HEK293 (cell line): Measurements from ENCODE around the gene SPECC1L.
A peak's percentile ranks its signal among the peaks of the same experiment; 100 is the strongest.

Source experiments
- EGR2 ChIP-seq: fragments of 450-650 bp; formaldehyde crosslinking; IDR thresholded peaks from 2 replicates; pipeline ENCODE4 v1.5.1; 2016; ENCODE audit warnings: low read depth, missing biosample characterization, missing genetic modification characterization
- KLF16 ChIP-seq: fragments of 450-650 bp; formaldehyde crosslinking; IDR thresholded peaks from 2 replicates; pipeline ENCODE4 v1.5.1; 2017; ENCODE audit warnings: missing biosample characterization, missing genetic modification characterization
- KLF7 ChIP-seq: fragments of 450-650 bp; formaldehyde crosslinking; IDR thresholded peaks from 2 replicates; pipeline ENCODE4 v1.5.1; 2016; ENCODE audit warnings: missing biosample characterization, missing genetic modification characterization, borderline replicate concordance
- WT1 ChIP-seq: fragments of 450-650 bp; formaldehyde crosslinking; IDR thresholded peaks from 2 replicates; pipeline ENCODE4 v1.5.1; 2016; ENCODE audit warnings: missing biosample characterization, missing genetic modification characterization
- ZBTB21 ChIP-seq: fragments of 450-650 bp; formaldehyde crosslinking; IDR thresholded peaks from 2 replicates; pipeline ENCODE4 v1.5.1; 2017; ENCODE audit warnings: missing biosample characterization, missing genetic modification characterization
- ZNF132 ChIP-seq: fragments of 450-650 bp; formaldehyde crosslinking; IDR thresholded peaks from 2 replicates; pipeline ENCODE4 v1.5.1; 2017; ENCODE audit warnings: missing biosample characterization, missing genetic modification characterization, borderline replicate concordance
- ZNF184 ChIP-seq: fragments of 450-650 bp; IDR thresholded peaks from 2 replicates; pipeline ENCODE4 v1.5.1; 2018; ENCODE audit warnings: missing biosample characterization, mild to moderate bottlenecking, missing genetic modification characterization
- ZNF2 ChIP-seq: fragments of 450-650 bp; formaldehyde crosslinking; IDR thresholded peaks from 2 replicates; pipeline ENCODE4 v1.5.1; 2016; ENCODE audit warnings: missing biosample characterization, missing genetic modification characterization
- ZNF24 ChIP-seq: fragments of 450-650 bp; formaldehyde crosslinking; IDR thresholded peaks from 2 replicates; pipeline ENCODE4 v1.5.1; 2016; ENCODE audit warnings: missing biosample characterization, missing genetic modification characterization
- ZNF248 ChIP-seq: fragments of 450-650 bp; formaldehyde crosslinking; IDR thresholded peaks from 2 replicates; pipeline ENCODE4 v1.5.1; 2017; ENCODE audit warnings: missing biosample characterization, missing genetic modification characterization
- ZNF529 ChIP-seq: fragments of 450-650 bp; formaldehyde crosslinking; IDR thresholded peaks from 2 replicates; pipeline ENCODE4 v1.5.1; 2017; ENCODE audit warnings: missing genetic modification characterization, missing biosample characterization; ENCODE audit not compliant: insufficient replicate concordance
- ZNF558 ChIP-seq: fragments of 450-650 bp; formaldehyde crosslinking; IDR thresholded peaks from 2 replicates; pipeline ENCODE4 v1.5.1; 2016; ENCODE audit warnings: missing biosample characterization, missing genetic modification characterization
- ZNF747 ChIP-seq: fragments of 450-650 bp; formaldehyde crosslinking; IDR thresholded peaks from 2 replicates; pipeline ENCODE4 v1.5.1; 2016; ENCODE audit warnings: missing biosample characterization, missing genetic modification characterization
- ZSCAN16 ChIP-seq: fragments of 450-650 bp; formaldehyde crosslinking; IDR thresholded peaks from 2 replicates; pipeline ENCODE4 v1.5.1; 2016; ENCODE audit warnings: missing biosample characterization, missing genetic modification characterization
- ZSCAN23 ChIP-seq: fragments of 450-650 bp; formaldehyde crosslinking; IDR thresholded peaks from 2 replicates; pipeline ENCODE4 v1.5.1; 2016; ENCODE audit warnings: missing biosample characterization, missing genetic modification characterization
- TF ChIP-seq, protein P1 (sequence below): fragments of 450-650 bp; formaldehyde crosslinking; conservative IDR thresholded peaks from 2 replicates; pipeline ENCODE4 v1.5.1; 2016; ENCODE audit warnings: low read depth, missing biosample characterization, missing genetic modification characterization
- TF ChIP-seq, protein P2 (sequence below): fragments of 450-650 bp; formaldehyde crosslinking; IDR thresholded peaks from 2 replicates; pipeline ENCODE4 v1.5.1; 2016; ENCODE audit warnings: missing biosample characterization, missing genetic modification characterization
- TF ChIP-seq, protein P3 (sequence below): fragments of 450-650 bp; formaldehyde crosslinking; IDR thresholded peaks from 2 replicates; pipeline ENCODE4 v1.5.1; 2017; ENCODE audit warnings: missing biosample characterization, missing genetic modification characterization
- TF ChIP-seq, protein P4 (sequence below): fragments of 450-650 bp; formaldehyde crosslinking; IDR thresholded peaks from 2 replicates; pipeline ENCODE4 v1.5.1; 2016; ENCODE audit warnings: missing biosample characterization, missing genetic modification characterization
- TF ChIP-seq, protein P5 (sequence below): IDR thresholded peaks from 2 replicates; pipeline ENCODE4 v1.6.1; 2011; ENCODE audit warnings: mild to moderate bottlenecking, low read depth, low read length, borderline replicate concordance
- TF ChIP-seq, protein P6 (sequence below): fragments of 450-650 bp; formaldehyde crosslinking; IDR thresholded peaks from 2 replicates; pipeline ENCODE4 v1.5.1; 2016; ENCODE audit warnings: missing biosample characterization, missing genetic modification characterization
- TF ChIP-seq, protein P7 (sequence below): fragments of 450-650 bp; formaldehyde crosslinking; IDR thresholded peaks from 2 replicates; pipeline ENCODE4 v1.5.1; 2017; ENCODE audit warnings: missing biosample characterization, missing genetic modification characterization
- TF ChIP-seq, protein P8 (sequence below): fragments of 450-650 bp; IDR thresholded peaks from 2 replicates; pipeline ENCODE4 v1.5.1; 2018; ENCODE audit warnings: missing biosample characterization, missing genetic modification characterization

Gene SPECC1L

DNA sequence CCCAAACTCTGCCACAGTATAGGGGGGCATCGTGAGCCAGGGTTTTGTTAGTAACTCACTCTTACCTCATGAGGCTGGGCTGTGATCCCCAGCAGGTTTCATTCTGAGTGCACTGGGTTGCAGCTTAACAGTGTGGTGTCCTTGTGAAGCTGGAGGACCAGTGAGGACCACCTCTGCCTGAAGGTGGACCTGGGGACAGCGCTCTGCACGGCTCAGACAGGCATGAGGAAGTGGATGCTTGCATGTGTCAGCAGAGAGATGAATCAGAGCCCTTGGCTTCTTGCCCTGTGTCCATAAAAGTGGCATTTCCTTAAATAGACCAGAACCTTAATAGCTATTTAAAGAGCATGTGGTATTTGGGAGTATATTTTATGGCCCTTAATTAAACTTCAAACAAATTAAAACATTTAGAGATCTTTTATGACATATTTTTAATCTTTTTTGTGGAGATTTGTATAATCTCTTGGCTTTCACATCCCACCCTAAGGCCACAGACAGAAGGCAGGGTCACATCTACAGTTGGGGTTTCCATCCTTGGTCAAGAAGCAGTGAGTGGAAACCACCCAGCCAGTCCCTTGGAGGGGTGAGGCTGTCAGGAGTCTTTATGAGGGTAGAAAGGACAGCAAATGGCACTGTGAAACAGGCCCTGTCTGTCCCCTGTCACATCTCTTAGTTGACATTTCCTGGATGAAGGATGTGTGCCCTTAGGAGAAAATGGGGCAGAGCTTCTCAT, 132.0 kb downstream of the SPECC1L start (continued):
- TF ChIP-seq, protein P1, sequence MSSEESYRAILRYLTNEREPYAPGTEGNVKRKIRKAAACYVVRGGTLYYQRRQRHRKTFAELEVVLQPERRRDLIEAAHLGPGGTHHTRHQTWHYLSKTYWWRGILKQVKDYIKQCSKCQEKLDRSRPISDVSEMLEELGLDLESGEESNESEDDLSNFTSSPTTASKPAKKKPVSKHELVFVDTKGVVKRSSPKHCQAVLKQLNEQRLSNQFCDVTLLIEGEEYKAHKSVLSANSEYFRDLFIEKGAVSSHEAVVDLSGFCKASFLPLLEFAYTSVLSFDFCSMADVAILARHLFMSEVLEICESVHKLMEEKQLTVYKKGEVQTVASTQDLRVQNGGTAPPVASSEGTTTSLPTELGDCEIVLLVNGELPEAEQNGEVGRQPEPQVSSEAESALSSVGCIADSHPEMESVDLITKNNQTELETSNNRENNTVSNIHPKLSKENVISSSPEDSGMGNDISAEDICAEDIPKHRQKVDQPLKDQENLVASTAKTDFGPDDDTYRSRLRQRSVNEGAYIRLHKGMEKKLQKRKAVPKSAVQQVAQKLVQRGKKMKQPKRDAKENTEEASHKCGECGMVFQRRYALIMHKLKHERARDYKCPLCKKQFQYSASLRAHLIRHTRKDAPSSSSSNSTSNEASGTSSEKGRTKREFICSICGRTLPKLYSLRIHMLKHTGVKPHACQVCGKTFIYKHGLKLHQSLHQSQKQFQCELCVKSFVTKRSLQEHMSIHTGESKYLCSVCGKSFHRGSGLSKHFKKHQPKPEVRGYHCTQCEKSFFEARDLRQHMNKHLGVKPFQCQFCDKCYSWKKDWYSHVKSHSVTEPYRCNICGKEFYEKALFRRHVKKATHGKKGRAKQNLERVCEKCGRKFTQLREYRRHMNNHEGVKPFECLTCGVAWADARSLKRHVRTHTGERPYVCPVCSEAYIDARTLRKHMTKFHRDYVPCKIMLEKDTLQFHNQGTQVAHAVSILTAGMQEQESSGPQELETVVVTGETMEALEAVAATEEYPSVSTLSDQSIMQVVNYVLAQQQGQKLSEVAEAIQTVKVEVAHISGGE (tag by site-specific recombination) = no peak
- TF ChIP-seq KLF16 (0 out of 2 replicates have a peak, but pooled peaks have one; percentile 40), ZNF132 (tag by site-specific recombination) (no peak), ZNF558 (tag by site-specific recombination) (peak; percentile 15; the same call in 1 of the 2 replicates), ZNF184 (tag by site-specific recombination) (0 out of 2 replicates have a peak, but pooled peaks have one; percentile 51), ZSCAN23 (no peak), KLF7 (no peak), ZNF248 (tag by site-specific recombination) (no peak), WT1 (peak; percentile 99), ZNF747 (tag by site-specific recombination) (no peak), ZNF2 (tag by site-specific recombination) (0 out of 2 replicates have a peak, but pooled peaks have one; percentile 36), ZNF24 (tag by site-specific recombination) (0 out of 2 replicates have a peak, but pooled peaks have one; percentile 32), EGR2 (no peak), ZSCAN16 (tag by site-specific recombination) (no peak), ZBTB21 (tag by site-specific recombination) (no peak), ZNF529 (tag by site-specific recombination) (no peak)
- TF ChIP-seq, protein P2, sequence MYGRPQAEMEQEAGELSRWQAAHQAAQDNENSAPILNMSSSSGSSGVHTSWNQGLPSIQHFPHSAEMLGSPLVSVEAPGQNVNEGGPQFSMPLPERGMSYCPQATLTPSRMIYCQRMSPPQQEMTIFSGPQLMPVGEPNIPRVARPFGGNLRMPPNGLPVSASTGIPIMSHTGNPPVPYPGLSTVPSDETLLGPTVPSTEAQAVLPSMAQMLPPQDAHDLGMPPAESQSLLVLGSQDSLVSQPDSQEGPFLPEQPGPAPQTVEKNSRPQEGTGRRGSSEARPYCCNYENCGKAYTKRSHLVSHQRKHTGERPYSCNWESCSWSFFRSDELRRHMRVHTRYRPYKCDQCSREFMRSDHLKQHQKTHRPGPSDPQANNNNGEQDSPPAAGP (tag by site-specific recombination) = peak; percentile 90
- TF ChIP-seq, protein P3, sequence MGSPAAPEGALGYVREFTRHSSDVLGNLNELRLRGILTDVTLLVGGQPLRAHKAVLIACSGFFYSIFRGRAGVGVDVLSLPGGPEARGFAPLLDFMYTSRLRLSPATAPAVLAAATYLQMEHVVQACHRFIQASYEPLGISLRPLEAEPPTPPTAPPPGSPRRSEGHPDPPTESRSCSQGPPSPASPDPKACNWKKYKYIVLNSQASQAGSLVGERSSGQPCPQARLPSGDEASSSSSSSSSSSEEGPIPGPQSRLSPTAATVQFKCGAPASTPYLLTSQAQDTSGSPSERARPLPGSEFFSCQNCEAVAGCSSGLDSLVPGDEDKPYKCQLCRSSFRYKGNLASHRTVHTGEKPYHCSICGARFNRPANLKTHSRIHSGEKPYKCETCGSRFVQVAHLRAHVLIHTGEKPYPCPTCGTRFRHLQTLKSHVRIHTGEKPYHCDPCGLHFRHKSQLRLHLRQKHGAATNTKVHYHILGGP (tag by site-specific recombination) = no peak
- TF ChIP-seq, protein P4, sequence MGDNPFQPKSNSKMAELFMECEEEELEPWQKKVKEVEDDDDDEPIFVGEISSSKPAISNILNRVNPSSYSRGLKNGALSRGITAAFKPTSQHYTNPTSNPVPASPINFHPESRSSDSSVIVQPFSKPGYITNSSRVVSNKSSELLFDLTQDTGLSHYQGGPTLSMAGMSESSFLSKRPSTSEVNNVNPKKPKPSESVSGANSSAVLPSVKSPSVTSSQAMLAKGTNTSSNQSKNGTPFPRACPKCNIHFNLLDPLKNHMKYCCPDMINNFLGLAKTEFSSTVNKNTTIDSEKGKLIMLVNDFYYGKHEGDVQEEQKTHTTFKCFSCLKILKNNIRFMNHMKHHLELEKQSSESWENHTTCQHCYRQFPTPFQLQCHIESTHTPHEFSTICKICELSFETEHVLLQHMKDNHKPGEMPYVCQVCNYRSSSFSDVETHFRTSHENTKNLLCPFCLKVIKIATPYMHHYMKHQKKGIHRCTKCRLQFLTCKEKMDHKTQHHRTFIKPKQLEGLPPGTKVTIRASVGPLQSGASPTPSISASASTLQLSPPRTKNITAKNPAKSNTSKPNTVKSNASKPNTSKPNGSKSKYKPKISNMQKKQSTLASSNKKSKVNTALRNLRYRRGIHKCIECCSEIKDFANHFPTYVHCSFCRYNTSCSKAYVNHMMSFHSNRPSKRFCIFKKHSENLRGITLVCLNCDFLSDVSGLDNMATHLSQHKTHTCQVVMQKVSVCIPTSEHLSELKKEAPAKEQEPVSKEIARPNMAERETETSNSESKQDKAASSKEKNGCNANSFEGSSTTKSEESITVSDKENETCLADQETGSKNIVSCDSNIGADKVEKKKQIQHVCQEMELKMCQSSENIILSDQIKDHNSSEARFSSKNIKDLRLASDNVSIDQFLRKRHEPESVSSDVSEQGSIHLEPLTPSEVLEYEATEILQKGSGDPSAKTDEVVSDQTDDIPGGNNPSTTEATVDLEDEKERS (tag by site-specific recombination) = no peak
- TF ChIP-seq, protein P5, sequence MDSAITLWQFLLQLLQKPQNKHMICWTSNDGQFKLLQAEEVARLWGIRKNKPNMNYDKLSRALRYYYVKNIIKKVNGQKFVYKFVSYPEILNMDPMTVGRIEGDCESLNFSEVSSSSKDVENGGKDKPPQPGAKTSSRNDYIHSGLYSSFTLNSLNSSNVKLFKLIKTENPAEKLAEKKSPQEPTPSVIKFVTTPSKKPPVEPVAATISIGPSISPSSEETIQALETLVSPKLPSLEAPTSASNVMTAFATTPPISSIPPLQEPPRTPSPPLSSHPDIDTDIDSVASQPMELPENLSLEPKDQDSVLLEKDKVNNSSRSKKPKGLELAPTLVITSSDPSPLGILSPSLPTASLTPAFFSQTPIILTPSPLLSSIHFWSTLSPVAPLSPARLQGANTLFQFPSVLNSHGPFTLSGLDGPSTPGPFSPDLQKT = no peak
- TF ChIP-seq, protein P6, sequence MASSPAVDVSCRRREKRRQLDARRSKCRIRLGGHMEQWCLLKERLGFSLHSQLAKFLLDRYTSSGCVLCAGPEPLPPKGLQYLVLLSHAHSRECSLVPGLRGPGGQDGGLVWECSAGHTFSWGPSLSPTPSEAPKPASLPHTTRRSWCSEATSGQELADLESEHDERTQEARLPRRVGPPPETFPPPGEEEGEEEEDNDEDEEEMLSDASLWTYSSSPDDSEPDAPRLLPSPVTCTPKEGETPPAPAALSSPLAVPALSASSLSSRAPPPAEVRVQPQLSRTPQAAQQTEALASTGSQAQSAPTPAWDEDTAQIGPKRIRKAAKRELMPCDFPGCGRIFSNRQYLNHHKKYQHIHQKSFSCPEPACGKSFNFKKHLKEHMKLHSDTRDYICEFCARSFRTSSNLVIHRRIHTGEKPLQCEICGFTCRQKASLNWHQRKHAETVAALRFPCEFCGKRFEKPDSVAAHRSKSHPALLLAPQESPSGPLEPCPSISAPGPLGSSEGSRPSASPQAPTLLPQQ (tag by site-specific recombination) = peak; percentile 67
- TF ChIP-seq, protein P7, sequence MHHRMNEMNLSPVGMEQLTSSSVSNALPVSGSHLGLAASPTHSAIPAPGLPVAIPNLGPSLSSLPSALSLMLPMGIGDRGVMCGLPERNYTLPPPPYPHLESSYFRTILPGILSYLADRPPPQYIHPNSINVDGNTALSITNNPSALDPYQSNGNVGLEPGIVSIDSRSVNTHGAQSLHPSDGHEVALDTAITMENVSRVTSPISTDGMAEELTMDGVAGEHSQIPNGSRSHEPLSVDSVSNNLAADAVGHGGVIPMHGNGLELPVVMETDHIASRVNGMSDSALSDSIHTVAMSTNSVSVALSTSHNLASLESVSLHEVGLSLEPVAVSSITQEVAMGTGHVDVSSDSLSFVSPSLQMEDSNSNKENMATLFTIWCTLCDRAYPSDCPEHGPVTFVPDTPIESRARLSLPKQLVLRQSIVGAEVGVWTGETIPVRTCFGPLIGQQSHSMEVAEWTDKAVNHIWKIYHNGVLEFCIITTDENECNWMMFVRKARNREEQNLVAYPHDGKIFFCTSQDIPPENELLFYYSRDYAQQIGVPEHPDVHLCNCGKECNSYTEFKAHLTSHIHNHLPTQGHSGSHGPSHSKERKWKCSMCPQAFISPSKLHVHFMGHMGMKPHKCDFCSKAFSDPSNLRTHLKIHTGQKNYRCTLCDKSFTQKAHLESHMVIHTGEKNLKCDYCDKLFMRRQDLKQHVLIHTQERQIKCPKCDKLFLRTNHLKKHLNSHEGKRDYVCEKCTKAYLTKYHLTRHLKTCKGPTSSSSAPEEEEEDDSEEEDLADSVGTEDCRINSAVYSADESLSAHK (tag by site-specific recombination) = peak; percentile 77
- TF ChIP-seq, protein P8, sequence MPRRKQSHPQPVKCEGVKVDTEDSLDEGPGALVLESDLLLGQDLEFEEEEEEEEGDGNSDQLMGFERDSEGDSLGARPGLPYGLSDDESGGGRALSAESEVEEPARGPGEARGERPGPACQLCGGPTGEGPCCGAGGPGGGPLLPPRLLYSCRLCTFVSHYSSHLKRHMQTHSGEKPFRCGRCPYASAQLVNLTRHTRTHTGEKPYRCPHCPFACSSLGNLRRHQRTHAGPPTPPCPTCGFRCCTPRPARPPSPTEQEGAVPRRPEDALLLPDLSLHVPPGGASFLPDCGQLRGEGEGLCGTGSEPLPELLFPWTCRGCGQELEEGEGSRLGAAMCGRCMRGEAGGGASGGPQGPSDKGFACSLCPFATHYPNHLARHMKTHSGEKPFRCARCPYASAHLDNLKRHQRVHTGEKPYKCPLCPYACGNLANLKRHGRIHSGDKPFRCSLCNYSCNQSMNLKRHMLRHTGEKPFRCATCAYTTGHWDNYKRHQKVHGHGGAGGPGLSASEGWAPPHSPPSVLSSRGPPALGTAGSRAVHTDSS (tag by site-specific recombination) = no peak
